ENCODE data around the gene UGT1A3. TPM values are rescaled to one million over a fixed set of nuclear protein-coding genes. Genes with fewer than 3 reads are reported as not detected.

Gene UGT1A3
- total RNA-seq, 1 experiment from 2014 or later = not detected

DNA sequence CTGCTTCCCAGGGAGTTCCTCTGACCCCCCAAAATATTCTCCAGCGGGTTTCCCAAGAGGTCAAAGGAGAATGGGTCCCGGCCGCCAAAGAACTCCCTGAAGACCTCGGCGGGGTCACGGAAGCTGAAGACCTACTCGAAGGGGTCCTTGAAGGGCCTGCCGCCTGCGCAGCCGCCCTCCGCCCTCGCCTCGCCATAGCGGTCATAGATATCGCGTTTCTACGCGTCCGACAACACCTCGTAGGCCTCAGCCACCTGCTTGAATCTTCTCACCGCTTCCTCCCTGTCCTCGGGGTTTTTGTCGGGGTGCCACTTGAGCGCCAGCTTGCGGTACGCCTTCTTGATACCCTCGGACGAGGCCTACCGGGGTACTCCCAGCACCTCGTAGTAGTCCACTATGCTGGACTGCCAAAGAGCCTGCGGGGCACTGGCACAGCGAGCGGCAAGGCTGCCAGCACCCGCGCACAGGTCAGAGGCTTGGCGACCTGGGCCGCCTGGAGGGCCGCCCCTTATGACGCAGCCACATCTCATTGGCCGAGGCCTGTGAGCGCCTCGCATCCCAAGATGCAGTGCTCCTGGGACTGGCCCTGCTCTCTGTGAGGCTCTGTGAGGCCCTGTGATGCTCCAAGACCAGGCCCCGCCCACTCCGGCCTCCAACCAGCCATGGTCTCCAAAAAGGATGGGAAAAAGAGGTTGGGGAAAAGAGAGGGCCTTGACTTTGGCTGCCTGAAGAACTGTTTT, 26.2 kb downstream of the UGT1A3 start:
- no peak for DNase-seq (ENCODE audit: extremely low read depth, low read depth)

DNA sequence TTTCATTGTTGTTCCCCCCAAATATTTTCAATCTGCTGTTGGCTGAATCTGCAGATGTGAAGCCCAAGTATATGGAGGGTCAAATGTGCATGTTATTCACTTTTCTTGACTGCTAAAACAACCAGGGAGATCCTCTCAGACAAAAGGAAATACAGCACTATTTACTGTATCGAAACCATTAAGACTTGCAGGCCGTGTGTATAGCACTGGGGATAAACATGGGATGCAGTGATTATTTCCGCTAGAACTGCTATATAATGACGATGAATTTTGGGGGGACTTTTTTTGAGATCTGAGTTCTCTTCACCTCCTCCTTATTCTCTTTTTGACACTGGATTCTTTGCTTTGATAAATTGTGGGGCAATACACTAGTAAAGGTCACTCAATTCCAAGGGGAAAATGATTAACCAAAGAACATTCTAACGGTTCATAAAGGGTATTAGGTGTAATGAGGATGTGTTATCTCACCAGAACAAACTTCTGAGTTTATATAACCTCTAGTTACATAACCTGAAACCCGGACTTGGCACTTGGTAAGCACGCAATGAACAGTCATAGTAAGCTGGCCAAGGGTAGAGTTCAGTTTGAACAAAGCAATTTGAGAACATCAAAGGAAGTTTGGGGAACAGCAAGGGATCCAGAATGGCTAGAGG, 27.7 kb downstream of the UGT1A3 start:
- DNase-seq (ENCODE audit: extremely low read depth, low read depth) = no peak

DNA sequence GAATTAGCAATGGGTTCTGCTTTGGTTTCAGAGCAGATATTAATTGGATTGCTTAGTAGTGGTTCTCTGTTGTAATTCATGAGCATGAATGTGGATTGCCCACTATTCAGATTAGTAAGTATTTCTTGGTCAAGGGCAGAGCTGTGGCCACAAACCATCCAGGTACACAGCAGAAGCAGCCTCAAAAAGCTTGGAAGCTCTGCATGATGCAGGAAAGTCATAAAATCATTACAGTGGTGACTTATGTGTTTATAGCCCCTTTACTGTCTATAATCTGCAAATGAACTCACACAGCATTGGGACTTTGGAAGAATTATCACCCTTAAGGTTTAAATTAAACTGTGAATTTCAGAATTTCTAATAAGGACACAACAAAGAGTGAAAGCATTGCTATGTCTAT, 29.3 kb downstream of the UGT1A3 start:
- DNase-seq (ENCODE audit: extremely low read depth, low read depth) = no peak

DNA sequence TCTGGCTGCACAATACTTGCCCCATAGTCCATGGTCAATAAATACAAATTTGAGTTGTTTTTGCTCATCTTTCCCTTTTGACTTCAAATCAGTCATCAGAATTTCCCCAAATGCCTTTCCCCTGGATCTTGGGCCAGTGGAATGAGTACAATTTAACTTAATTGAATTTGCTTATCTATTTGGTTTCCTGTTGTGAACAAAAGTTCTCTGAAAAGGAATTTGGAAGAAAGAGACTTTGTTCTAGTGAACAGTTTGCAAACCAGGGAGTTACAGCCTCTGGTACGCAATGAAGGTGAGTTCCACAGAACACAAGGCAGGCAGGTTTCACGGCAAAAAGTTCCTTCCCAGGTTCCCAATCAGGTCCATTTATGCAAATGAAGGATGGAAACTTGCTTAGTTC, 30.0 kb downstream of the UGT1A3 start:
- no peak for DNase-seq (ENCODE audit: extremely low read depth, low read depth)

DNA sequence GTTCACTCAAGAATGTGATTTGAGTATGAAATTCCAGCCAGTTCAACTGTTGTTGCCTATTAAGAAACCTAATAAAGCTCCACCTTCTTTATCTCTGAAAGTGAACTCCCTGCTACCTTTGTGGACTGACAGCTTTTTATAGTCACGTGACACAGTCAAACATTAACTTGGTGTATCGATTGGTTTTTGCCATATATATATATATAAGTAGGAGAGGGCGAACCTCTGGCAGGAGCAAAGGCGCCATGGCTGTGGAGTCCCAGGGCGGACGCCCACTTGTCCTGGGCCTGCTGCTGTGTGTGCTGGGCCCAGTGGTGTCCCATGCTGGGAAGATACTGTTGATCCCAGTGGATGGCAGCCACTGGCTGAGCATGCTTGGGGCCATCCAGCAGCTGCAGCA, 31.2 kb downstream of the UGT1A3 start, which contains the start of gene UGT1A1:
Gene UGT1A1 (plus strand): TSS at position 228 of the 400 bp plus-strand sequence. CDS start 18 bp downstream, at position 246.
- DNase-seq (ENCODE audit: extremely low read depth, low read depth) = no peak

DNA sequence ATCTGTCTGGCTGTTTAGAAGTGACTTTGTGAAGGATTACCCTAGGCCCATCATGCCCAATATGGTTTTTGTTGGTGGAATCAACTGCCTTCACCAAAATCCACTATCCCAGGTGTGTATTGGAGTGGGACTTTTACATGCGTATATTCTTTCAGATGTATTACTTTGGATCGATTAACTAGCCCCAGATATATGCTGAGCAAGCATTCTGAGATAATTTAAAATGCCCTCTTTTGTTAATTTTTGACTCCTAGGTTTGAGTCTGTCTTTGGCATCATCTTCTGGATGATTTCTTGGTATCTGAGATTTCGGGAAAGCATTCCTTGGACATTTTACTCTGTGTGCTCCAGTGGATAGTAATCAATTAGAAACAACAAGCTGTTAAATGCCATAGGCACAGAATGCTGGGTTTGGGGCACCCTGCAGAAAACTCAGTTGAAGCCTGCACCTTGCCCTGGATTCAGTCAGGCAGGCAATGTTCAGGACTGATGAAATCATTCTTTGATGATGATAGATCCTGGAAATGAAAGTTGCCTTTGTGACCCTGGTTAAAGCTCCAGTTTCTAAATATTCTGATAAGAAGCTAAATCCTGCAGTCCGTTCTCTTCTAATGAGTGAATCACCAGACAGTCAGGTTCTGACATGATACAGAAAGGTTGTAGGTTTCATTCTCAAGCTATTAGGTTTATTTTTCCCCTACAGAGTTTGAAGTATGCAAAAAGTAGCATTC, 32.4 kb downstream of the UGT1A3 start:
- DNase-seq (ENCODE audit: extremely low read depth, low read depth) = no peak

DNA sequence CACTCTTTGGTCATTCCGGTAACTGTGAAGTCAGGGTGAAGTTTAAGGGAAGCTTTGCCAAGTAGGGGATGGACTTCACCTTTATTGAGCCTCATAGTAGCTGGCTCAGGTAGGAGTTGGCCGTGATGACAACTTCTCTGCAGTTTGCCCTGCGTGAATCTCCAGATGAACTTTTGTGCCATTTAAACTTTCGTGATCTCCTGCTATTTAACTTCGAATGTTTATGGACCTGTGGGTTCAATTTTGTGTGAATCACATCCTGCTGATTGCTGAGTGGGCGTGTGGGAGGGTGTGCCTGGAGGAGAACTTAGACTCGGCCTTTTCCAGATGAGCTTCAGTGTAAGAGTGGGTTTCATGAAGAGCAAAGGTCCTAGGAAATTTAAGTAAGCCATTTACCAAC, 35.4 kb downstream of the UGT1A3 start:
- no peak for DNase-seq (ENCODE audit: extremely low read depth, low read depth)

DNA sequence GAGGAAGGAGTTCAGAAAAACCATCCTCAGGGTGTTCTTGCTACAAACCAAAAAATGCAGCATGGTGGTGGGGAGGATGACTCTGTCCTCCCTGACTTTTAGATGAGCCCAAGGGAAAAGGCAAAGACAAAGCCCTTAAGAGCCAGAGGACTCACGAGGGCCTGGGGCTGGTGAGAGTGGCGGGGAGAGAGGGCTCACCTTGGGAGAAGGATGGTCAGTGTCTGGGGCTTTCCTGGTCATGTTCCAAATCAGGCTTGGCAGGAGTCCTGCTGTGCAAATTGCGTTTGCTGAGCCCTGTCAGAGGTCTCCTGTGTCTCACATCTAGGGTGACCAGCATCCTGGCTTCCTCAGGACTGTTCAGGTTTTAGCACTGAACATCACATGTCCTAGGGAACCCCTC, 35.9 kb downstream of the UGT1A3 start:
- no peak for DNase-seq (ENCODE audit: extremely low read depth, low read depth)

DNA sequence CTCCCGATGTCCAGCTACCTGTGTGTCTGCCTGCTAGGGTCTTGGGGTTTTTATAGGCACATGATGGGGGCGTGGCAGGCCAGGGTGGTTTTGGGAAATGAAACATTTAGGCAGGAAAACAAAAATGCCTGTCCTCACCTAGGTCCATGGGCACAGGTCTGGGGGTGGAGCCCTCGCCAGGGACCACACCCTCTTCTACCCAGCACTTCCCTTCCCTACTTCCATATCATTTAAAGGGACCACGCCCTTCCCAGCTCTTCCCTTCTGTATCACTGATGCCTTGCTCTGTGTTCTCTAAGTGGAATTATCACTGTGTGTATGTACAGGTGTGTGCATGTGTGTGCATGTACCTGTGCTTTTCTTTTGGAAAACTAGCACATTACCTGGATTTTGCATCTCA, 37.6 kb downstream of the UGT1A3 start:
- DNase-seq (ENCODE audit: extremely low read depth, low read depth) = no peak

DNA sequence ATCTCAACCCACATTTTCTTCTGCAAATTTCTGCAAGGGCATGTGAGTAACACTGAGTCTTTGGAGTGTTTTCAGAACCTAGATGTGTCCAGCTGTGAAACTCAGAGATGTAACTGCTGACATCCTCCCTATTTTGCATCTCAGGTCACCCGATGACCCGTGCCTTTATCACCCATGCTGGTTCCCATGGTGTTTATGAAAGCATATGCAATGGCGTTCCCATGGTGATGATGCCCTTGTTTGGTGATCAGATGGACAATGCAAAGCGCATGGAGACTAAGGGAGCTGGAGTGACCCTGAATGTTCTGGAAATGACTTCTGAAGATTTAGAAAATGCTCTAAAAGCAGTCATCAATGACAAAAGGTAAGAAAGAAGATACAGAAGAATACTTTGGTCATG, 39.2 kb downstream of the UGT1A3 start:
- no peak for DNase-seq (ENCODE audit: extremely low read depth, low read depth)

DNA sequence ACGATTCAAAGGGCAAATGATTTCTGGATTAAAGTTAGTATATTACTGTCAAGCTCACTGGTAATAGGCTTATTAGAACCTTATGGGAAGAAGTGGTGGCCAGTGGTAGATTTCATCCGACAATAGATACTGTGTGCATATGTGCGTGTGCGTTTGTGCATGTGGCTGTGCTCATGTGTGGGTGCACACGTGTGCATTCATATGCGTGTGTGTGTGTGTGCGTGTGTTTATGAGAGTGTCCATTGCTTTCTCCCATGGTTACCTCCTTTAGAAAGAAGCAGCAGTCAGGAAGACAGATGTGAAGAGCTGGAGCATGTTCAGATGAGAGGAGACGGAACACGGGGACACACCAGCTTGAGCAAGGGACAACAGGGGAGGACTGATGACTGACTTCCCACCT, 40.4 kb downstream of the UGT1A3 start:
- no peak for DNase-seq (ENCODE audit: extremely low read depth, low read depth)

DNA sequence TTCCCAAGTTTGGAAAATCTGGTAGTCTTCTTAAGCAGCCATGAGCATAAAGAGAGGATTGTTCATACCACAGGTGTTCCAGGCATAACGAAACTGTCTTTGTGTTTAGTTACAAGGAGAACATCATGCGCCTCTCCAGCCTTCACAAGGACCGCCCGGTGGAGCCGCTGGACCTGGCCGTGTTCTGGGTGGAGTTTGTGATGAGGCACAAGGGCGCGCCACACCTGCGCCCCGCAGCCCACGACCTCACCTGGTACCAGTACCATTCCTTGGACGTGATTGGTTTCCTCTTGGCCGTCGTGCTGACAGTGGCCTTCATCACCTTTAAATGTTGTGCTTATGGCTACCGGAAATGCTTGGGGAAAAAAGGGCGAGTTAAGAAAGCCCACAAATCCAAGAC, 43.3 kb downstream of the UGT1A3 start:
- no peak for DNase-seq (ENCODE audit: extremely low read depth, low read depth)

DNA sequence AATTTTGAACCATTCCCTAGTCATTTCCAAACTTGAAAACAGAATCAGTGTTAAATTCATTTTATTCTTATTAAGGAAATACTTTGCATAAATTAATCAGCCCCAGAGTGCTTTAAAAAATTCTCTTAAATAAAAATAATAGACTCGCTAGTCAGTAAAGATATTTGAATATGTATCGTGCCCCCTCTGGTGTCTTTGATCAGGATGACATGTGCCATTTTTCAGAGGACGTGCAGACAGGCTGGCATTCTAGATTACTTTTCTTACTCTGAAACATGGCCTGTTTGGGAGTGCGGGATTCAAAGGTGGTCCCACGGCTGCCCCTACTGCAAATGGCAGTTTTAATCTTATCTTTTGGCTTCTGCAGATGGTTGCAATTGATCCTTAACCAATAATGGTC, 43.7 kb downstream of the UGT1A3 start:
- peak; percentile 30 for DNase-seq (ENCODE audit: extremely low read depth, low read depth)

DNA sequence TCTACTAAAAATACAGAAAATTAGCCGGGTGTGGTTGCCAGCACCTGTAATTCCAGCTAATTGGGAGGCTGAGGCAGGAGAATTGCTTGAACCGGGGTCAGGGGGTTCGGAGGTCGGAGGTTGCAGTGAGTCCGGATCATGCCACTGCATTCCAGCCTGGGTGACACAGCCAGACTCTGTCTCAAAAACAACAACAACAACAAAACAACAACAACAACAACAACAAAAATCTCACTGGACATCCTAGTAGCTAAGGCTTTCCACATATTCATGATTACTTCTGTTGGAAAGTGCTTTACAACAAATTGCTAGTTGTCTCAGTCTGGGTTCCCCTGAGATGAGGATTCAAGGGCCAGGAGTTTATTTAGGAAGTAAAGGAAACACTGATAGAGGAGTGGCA, 45.0 kb downstream of the UGT1A3 start:
- DNase-seq (ENCODE audit: extremely low read depth, low read depth) = no peak

DNA sequence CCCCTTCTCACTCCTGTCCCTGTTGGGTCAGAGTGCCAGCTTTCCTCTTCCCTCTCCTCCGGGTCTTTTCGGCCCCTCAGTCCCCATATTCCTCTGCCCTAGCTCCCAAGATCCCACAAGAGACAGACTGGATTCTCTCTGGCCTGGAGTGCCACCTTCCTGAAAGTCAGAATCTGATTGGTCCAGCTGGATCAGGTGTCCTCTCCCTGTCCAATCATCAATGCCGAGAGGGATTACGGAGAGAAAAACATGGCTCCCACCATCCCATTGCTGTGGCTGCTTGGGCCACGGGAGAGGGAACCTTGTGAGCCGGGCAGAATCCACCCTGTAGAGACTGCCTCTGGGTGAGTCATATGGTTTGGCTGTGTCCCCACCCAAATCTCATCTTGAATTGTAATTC, 46.6 kb downstream of the UGT1A3 start:
- no peak for DNase-seq (ENCODE audit: extremely low read depth, low read depth)

DNA sequence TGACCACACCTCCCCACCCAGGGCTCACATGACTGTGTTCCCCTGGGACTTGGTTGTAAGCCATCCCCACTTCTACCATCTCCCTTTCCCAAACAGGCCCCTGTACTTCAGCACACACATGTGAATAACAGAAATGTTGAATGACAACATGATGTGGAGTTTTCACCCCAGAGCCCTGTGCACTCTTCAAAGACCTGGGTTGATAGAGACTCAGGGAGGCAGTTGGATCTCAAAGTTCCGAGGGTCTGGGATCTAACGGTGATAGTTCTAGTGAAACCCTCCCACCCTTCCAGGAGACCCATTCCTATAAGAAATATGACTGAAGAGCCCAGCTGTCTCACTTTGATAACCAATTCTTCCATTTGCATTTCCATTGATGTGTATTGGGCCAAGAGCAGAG, 49.2 kb downstream of the UGT1A3 start, which contains the start of gene MROH2A:
Gene MROH2A (plus strand): TSS at position 301 of the 400 bp plus-strand sequence. CDS start 1,029 bp downstream, outside the sequence.
- no peak for DNase-seq (ENCODE audit: extremely low read depth, low read depth)

DNA sequence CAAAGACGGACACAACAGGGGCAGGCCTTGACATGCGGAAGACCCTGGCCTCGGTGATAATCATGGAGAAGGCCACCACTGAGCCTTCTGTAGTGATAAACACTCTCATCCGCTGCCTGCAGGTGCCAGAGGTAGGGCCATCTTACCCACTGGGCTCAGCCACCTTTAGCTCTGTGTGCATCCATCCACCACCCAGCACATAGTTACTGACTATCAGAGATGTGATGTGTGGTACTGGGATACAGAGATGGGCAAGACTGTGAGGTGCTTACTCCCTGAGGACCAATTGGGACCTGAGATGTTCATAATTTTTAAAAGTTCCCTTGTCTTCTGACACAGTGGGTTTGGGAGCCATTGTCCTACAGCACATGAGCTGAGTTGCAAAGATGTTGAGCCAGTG, 50.9 kb downstream of the UGT1A3 start:
- no peak for DNase-seq (ENCODE audit: extremely low read depth, low read depth)

DNA sequence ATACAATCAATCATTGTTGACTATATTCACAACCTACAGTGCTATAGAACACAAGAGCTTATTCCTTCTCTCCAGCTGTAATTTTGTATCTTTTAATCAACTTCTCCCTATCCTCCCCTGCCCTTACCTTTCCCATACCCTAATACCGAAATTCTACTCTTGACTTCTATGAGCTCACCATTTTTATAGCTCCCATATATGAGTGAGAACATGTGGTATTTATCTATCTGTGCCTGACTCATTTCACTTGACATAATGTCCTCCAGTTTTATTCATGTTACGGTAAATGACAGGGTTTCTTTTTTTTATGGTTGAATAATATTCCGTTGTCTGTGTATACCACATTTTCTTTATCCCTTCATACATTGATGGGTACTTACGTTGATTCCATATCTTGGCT, 51.9 kb downstream of the UGT1A3 start:
- no peak for DNase-seq (ENCODE audit: extremely low read depth, low read depth)

DNA sequence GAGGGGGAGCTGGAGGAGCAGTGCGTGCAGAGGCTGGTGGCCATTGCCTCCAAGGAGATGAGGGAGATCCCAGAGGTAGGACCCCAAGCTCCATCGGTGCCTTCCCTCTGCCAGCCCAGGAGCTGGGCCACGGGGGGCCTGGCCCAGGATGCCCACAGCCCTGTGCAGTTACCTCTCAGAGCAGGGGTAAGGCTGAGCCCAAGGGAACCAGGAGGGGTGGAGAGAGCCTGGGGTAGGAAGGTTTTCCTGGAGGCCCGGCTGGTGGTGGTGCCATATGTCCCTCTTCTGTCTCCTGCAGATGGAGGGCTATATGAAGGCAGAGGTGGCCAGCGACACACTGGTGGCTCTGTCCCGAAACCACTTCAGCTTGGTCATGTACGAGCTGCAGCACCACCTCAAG, 60.7 kb downstream of the UGT1A3 start:
- DNase-seq (ENCODE audit: extremely low read depth, low read depth) = no peak

DNA sequence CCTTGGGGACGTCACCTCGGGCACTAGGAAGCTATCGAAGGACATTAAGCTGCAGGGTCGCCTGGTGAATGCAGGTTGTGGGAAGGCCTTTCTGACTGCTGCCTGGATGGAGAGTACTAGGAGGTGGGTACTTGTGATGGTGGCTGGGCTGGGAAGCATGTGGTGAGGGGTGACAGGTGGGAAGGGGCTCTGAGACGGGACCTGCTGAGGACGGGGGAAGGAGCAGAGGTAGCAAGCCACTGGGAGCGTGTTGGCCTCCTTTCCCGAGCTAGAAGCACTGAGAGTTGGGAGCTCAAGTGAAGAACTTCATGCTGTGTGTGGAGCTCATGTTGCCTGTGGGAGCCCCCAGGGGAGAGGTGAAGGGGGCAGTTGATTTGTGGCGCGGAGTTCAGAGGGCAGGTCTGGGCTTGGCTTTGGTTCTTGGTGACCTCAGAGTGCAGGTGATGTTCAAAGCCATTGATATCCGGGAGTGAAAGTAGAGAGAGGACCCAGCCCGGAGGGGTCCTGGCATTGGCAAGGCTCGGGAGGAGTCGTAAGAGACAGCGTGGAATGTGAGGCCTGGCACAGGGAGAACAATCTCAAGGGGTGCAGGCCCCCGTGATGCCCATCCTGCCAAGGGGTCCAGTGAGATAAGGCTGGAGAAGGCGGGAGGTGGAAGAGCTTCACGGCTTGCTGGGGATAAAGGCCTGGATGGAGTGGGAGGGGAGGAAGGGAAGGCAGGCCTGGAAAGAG, 62.5 kb downstream of the UGT1A3 start:
- no peak for DNase-seq (ENCODE audit: extremely low read depth, low read depth)

DNA sequence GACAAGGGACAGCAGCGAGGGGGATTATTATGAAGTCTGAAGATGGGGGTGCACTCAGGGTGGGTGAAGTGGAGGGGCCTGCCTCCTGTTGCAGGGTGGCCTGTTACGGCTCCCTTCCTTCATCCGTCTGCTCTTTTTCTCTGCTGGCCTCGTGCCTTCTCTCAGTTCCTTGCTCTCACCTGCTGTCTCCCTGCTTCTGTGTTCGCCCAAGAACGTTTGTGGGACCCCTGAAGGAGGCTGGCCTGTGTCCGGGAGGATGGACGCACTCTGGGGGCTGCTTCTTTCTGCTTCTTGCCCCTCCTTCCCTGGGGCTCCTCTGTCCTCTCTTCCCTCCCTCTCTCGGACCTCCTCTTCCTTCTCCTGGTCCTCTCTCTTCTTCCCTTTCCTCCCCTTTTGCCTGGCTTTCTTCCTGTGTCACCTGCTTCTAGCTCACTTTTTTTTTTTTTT, 63.1 kb downstream of the UGT1A3 start:
- no peak for DNase-seq (ENCODE audit: extremely low read depth, low read depth)

Measured in NCI-H460 (cell line).